Aorta (tissue), 5 donors: Measurements from ENCODE around the gene MACF1. TPM values are rescaled to one million over a fixed set of nuclear protein-coding genes. Genes with fewer than 3 reads are reported as not detected.

Experiments used
- ATAC-seq: fragments of 200-7000 bp; cut with Tn5 transposase; one replicate; pipeline ENCODE4 v1.9.1; 2022; ENCODE audit warnings: moderate library complexity; ENCODE audit not compliant: low FRiP score
- DNase-seq, 2 donors: peaks; one replicate each; pipeline ENCODE4 v3.0.0-alpha.2; 2020
- H3K27ac ChIP-seq, 2 donors: one replicate each; pipeline ENCODE4 v1.5.1; 2013; ENCODE audit warnings: low read length in 2 of 2, mild to moderate bottlenecking in 2 of 2, moderate library complexity in 2 of 2, control low read depth in 1 of 2, inconsistent platforms in 1 of 2, low read depth in 1 of 2
- H3K27me3 ChIP-seq, 2 donors: one replicate each; pipeline ENCODE4 v1.6.1; 2013; ENCODE audit warnings: control low read depth in 1 of 2, low read length in 1 of 2, mild to moderate bottlenecking in 1 of 2, moderate library complexity in 1 of 2; ENCODE audit not compliant: insufficient read depth in 2 of 2, control insufficient read depth in 1 of 2
- H3K36me3 ChIP-seq, 2 donors: one replicate each; pipeline ENCODE4 v1.6.1; 2013; ENCODE audit warnings: control low read depth in 1 of 2, low read length in 1 of 2, mild to moderate bottlenecking in 1 of 2; ENCODE audit not compliant: insufficient read depth in 2 of 2, control insufficient read depth in 1 of 2
- H3K4me1 ChIP-seq, 2 donors: one replicate each; pipeline ENCODE4 v1.6.1; 2013; ENCODE audit warnings: low read length in 2 of 2, control low read depth in 1 of 2, mild to moderate bottlenecking in 1 of 2, moderate library complexity in 1 of 2; ENCODE audit not compliant: insufficient read depth in 2 of 2, control insufficient read depth in 1 of 2
- H3K4me3 ChIP-seq, 2 donors: one replicate each; pipeline ENCODE4 v1.5.1; 2013; ENCODE audit warnings: low read length in 2 of 2, control low read depth in 1 of 2, mild to moderate bottlenecking in 1 of 2
- H3K9me3 ChIP-seq: one replicate; pipeline ENCODE4 v1.6.1; 2013; ENCODE audit warnings: mild to moderate bottlenecking, low read length; ENCODE audit not compliant: control insufficient read depth
- WGBS, 2 donors: extraction: QIAGEN DNeasy Blood & Tissue Kit; methylation state at CpG; one replicate each; pipeline ENCODE4 v1.1.7; 2013; 5-methylcytosine and 5-hydroxymethylcytosine counted together
- intact Hi-C, 2 donors: fragments of 100-400 bp; cut with DNase I; formaldehyde crosslinking; loops; one replicate each; pipeline versions ENCODE4 v1.14.2 to v1.15.0; 2022
- polyA plus RNA-seq, 2 donors: library from polyadenylated mRNA; stranded (reverse); fragments of 200-250 nt; gene quantifications; one replicate each; pipeline ENCODE4 v1.2.3, GENCODE V29; 2013
- total RNA-seq, 2 donors: library from RNA; stranded (reverse); fragmentation: NEBNext Ultra II Directional; extraction: Animal tissue kit (Norgen Biotek cat#: 25700); gene quantifications; one replicate each; pipeline ENCODE4 v1.2.1, GENCODE V29; 2021
- donor health status: healthy with polysubstance abuse.
- donor health status: Bipolar disorder and iron deficiency.
- donor health status: DM: no; HTN: no; CAD: no.
- donor health status: DM: no; HTN: no; CAD: no.
- donor health status: DM: yes; HTN: yes; CAD: no.

MACF1 gene
- total and polyA plus RNA-seq, 4 donors = 38.9 to 785 (median 386) TPM

- Histone ChIP-seq H3K4me3 (no peak overlapping the region), H3K9me3 (no peaks in the 10 kb centered on the region), H3K27ac (no peak overlapping the region), H3K36me3 (peaks cover 6 to 16% of the 10 kb centered on the region in 2 donors), H3K4me1 (no peaks in the 10 kb centered on the region), H3K27me3 (no peaks in the 10 kb centered on the region)
- WGBS, 2 donors = 87 to 88% methylated on average over 7 of the region's 7 CpGs
- DNase-seq = no peak
- no peak for ATAC-seq
- intact Hi-C loops = no loop called here
Measured at GRCh38 chr1:39484564-39484963, 280.1 kb downstream of the MACF1 start.

DNA sequence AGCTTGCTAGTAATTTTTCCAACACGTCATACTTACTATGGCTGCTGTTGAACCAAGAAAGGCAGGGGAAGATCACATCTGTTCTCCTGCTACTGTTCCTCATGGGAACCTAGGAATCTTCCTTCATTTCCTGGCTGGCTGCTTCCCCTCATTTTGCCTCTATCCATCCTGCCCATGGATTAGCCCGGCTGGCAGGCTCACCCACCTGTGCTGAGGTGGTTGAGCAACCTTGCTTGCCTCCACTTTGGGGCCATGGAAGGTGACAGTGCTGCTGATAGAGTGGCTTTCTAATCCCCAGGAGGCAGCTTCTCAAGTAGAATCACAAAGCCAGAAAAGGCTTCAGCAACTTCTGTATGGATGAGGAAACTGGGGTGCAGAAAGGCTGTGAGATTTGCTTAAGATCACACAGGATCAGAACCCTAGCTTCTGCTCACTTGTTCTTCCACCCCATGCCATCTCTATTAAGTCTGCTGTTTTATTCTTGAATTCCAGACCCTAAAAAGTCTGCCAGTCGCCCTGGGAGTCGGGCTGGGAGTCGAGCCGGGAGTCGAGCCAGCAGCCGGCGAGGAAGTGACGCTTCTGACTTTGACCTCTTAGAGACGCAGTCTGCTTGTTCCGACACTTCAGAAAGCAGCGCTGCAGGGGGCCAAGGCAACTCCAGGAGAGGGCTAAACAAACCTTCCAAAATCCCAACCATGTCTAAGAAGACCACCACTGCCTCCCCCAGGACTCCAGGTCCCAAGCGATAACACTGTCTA lies 280.7 kb downstream of the MACF1 start:
- Histone ChIP-seq H3K4me3 (no peak overlapping the region), H3K9me3 (no peaks in the 10 kb centered on the region), H3K4me1 (no peaks in the 10 kb centered on the region), H3K36me3 (peaks cover 6 to 15% of the 10 kb centered on the region in 2 donors), H3K27me3 (no peaks in the 10 kb centered on the region), H3K27ac (no peak overlapping the region)
- intact Hi-C loops = no loop called here
- WGBS, 2 donors = 67 to 73% methylated on average over 14 of the region's 14 CpGs
- peak in 1 of 2 donors; percentile 72 for DNase-seq
- ATAC-seq = no peak

DNA sequence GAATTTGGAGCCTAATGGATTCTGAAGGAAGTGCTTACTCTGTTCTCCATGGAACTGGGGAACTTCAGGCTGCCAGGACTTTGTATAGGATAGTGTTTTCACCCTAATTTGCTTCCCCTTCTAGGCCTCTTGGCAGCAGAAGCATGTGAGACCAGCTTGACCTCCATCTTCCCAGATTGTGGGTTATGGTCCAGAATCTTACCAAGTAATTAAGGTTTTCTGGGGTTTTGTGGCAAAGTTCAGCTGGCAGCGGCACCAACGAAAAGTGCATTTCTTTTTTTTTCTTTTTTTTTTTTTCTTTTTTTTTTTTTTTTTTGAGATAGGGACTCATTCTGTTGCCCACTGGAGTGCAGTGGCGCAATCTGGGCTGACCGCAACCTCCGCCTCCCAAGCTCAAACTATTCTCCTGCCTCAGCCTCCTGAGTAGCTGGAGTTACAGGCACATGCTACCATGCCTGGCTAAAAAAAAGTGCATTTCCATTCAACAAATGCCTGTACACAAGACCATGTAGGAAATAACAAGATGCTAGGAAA lies 283.6 kb downstream of the MACF1 start:
- H3K27me3 ChIP-seq = no peaks in the 10 kb centered on the region
- 93 to 95% methylated on average over 5 of the region's 5 CpGs for WGBS, 2 donors
- H3K4me1 ChIP-seq = no peaks in the 10 kb centered on the region
- no peak for ATAC-seq
- H3K9me3 ChIP-seq = no peaks in the 10 kb centered on the region
- intact Hi-C loops = no loop called here
- no peak overlapping the region for H3K27ac ChIP-seq
- H3K36me3 ChIP-seq = peaks cover 6 to 11% of the 10 kb centered on the region in 2 donors
- DNase-seq = peak in 1 of 2 donors; percentile 16
- no peak overlapping the region for H3K4me3 ChIP-seq

GRCh38 chr1:39488793-39489566 lies 284.5 kb downstream of the MACF1 start:
- no peak overlapping the region for H3K27ac ChIP-seq
- intact Hi-C loops = no loop called here
- no peaks in the 10 kb centered on the region for H3K27me3 ChIP-seq
- ATAC-seq (no peak), DNase-seq (peak in 1 of 2 donors; percentile 33)
- WGBS, 2 donors = 56 to 62% methylated on average over 7 of the region's 7 CpGs
- peaks cover 6 to 11% of the 10 kb centered on the region in 2 donors for H3K36me3 ChIP-seq
- no peaks in the 10 kb centered on the region for H3K9me3 ChIP-seq
- no peak overlapping the region for H3K4me3 ChIP-seq
- H3K4me1 ChIP-seq = no peaks in the 10 kb centered on the region

DNA sequence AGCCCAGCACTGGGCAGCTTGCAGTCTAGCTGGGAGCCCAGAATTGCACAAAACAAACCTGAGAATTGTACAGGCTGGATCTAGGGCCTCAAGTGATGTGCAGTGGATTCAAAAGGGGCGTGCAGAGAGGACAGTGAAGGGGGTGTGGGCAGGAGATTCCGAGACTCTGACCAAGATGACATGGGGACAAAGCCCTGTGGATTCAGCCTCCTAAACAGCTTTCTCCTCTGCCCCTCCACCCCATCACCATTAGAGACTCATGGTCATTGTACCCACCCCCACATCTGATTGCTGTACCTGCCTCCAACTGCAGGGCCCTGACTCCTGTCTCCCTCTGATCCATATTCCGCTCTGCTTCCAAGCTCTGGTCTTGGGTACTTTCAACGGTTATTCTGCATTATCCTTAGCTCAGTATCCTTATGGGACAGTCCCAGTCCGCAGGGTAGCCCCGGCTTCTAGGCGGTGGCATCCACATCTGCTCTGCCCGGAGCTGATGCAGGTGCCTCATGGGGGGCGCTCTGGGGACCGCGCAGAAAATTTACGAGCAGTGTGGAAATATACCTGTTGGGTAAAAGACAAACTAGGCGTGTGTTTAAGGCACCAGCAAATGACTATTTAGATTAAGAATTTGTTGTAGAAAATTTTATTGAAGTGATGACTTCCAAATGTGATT lies 285.2 kb downstream of the MACF1 start:
- 63 to 65% methylated on average over 13 of the region's 13 CpGs for WGBS, 2 donors
- intact Hi-C loops = no loop called here
- ATAC-seq (no peak), DNase-seq (peak in 1 of 2 donors; percentile 33)
- Histone ChIP-seq H3K4me3 (no peak overlapping the region), H3K27ac (no peak overlapping the region), H3K27me3 (no peaks in the 10 kb centered on the region), H3K9me3 (no peaks in the 10 kb centered on the region), H3K4me1 (no peaks in the 10 kb centered on the region), H3K36me3 (peaks cover 6 to 8% of the 10 kb centered on the region in 2 donors)

DNA sequence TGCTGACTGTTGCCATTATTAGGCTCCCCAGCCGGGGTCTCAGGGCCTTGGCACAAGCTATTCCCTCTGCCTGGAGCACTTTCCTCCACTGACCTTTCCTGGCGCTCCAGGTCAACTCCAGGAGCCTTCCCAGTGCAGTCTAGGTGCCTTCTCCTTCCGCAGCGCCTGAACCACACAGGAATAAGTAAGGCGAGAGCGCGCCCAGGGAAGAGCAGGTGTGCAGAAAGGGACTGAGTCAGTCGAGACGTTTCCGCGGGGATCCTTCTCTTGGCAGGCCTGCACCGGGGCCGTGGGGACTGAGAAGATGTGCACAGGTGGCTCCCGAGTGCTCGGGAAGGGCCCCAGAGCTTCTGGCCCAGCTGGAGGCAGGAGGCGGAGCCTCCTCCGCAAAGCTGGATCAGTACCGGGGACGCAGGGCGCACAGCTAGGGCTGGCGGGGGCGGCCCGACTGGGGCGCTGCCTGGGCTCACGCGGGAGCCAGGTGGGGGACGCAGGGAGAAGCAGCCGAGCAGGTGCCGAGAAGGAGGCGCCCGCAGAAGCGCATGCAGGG lies 286.2 kb downstream of the MACF1 start:
- H3K36me3 ChIP-seq = peaks cover 0 to 6% of the 10 kb centered on the region in 2 donors
- intact Hi-C loops = no loop called here
- 18% methylated on average over 31 to 32 of the region's 32 CpGs for WGBS, 2 donors
- DNase-seq = peak in 1 of 2 donors; percentile 74
- no peaks in the 10 kb centered on the region for H3K9me3 ChIP-seq
- peak overlapping the region in 1 of 2 donors; percentile 13 for H3K4me3 ChIP-seq
- no peaks in the 10 kb centered on the region for H3K4me1 ChIP-seq
- no peak for ATAC-seq
- no peaks in the 10 kb centered on the region for H3K27me3 ChIP-seq
- no peak overlapping the region for H3K27ac ChIP-seq

GRCh38 chr1:39491146-39491921 lies 286.8 kb downstream of the MACF1 start, which contains the start of gene BMP8A:
TSS of gene BMP8A (plus strand) at chr1:39491636. CDS start at chr1:39491992, 356 bp downstream.
- Histone ChIP-seq H3K4me1 (no peaks in the 10 kb centered on the region), H3K27ac (no peak within 1 kb of the TSS), H3K9me3 (no peaks in the 10 kb centered on the region), H3K36me3 (peaks cover 0 to 5% of the 10 kb centered on the region in 2 donors), H3K4me3 (peak within 1 kb of the TSS; percentile 10 to 13), H3K27me3 (no peaks in the 10 kb centered on the region)
- intact Hi-C loops = no loop called here
- ATAC-seq (peak; percentile 70), DNase-seq (peak; percentile 63 to 84)
- 1% methylated on average over 82 to 112 of the region's 112 CpGs for WGBS, 2 donors
